ENCODE results near the gene MSMO1. TPM values are rescaled to one million over a fixed set of nuclear protein-coding genes. Genes with fewer than 3 reads are reported as not detected.

MSMO1 gene
- total RNA-seq, 1 experiment from 2014 or later, result 53.9 TPM

- H3K4me3 ChIP-seq (ENCODE audit: low read depth in 2 of 2, low read length in 2 of 2), result no peak overlapping the region
- ATAC-seq (no peak), DNase-seq (ENCODE audit: low read depth, low spot score) (no peak)
- TSS peak; percentile 35 for BruUV-seq (replicated peaks)
- in situ Hi-C loops (cut with HindIII; ENCODE audit: low pct_unique_long_range_greater_than_20kb, low sequenced_read_pairs) (no loop called here), intact Hi-C loops (cut with micrococcal nuclease; ENCODE audit: unreplicated experiment) (no loop called here)
- no peaks in the 10 kb centered on the region for H3K9me3 ChIP-seq (ENCODE audit: control insufficient read depth, insufficient read depth, low read depth, low read length)
- POLR2A ChIA-PET, result no interaction called here
- H3K4me1 ChIP-seq (ENCODE audit: control insufficient read depth, insufficient read depth, low read length), result no peaks in the 10 kb centered on the region
- no peak overlapping the region for H3K27ac ChIP-seq (ENCODE audit: low read length)
- H3K27me3 ChIP-seq (ENCODE audit: control insufficient read depth, insufficient read depth, low read length), result no peaks in the 10 kb centered on the region
- no peak for TF ChIP-seq SIN3A (IDR thresholded peaks at IDR 0.05; ENCODE audit: borderline replicate concordance, insufficient read depth, low read depth, low read length)
- TF ChIP-seq REST (IDR thresholded peaks at IDR 0.05; ENCODE audit: insufficient read depth in 1 of 2, low read depth in 2 of 2, low read length in 1 of 2), result no peak
- no peak for TF ChIP-seq POLR2AphosphoS5 (IDR thresholded peaks at IDR 0.05; ENCODE audit: low read depth, low read length)
- no peak for TF ChIP-seq TCF7L2 (IDR thresholded peaks at IDR 0.05; ENCODE audit: low read depth, low read length)
- no peak for TF ChIP-seq CTCF (IDR thresholded peaks at IDR 0.05)
- CTCF ChIA-PET, result no interaction called here
- H3K36me3 ChIP-seq (ENCODE audit: control insufficient read depth, insufficient read depth, low read length), result no peaks in the 10 kb centered on the region
Measured at GRCh38 chr4:165289423-165289785, 38.1 kb upstream of the MSMO1 start.

- POLR2A ChIA-PET, result interaction anchor here (0.7 kb wide), 1 partner anchor 32 kb away, joined by 5 read pairs; no protein-coding TSS in a partner anchor
- Histone ChIP-seq H3K27me3 (ENCODE audit: control insufficient read depth, insufficient read depth, low read length) (no peaks in the 10 kb centered on the region), H3K36me3 (ENCODE audit: control insufficient read depth, insufficient read depth, low read length) (no peaks in the 10 kb centered on the region), H3K4me3 (ENCODE audit: low read depth in 2 of 2, low read length in 2 of 2) (no peak overlapping the region), H3K4me1 (ENCODE audit: control insufficient read depth, insufficient read depth, low read length) (no peaks in the 10 kb centered on the region), H3K9me3 (ENCODE audit: control insufficient read depth, insufficient read depth, low read depth, low read length) (no peaks in the 10 kb centered on the region), H3K27ac (ENCODE audit: low read length) (no peak overlapping the region)
- intact Hi-C loops (cut with micrococcal nuclease; ENCODE audit: unreplicated experiment) (no loop called here), in situ Hi-C loops (cut with HindIII; ENCODE audit: low pct_unique_long_range_greater_than_20kb, low sequenced_read_pairs) (no loop called here)
- CTCF ChIA-PET, result no interaction called here
- no peak for DNase-seq (ENCODE audit: low read depth, low spot score)
- no TSS peak for BruUV-seq (replicated peaks)
- no peak for TF ChIP-seq SIN3A (IDR thresholded peaks at IDR 0.05; ENCODE audit: borderline replicate concordance, insufficient read depth, low read depth, low read length)
- no peak for TF ChIP-seq POLR2AphosphoS5 (IDR thresholded peaks at IDR 0.05; ENCODE audit: low read depth, low read length)
- no peak for TF ChIP-seq TCF7L2 (IDR thresholded peaks at IDR 0.05; ENCODE audit: low read depth, low read length)
- TF ChIP-seq CTCF (IDR thresholded peaks at IDR 0.05), result no peak
- TF ChIP-seq REST (IDR thresholded peaks at IDR 0.05; ENCODE audit: insufficient read depth in 1 of 2, low read depth in 2 of 2, low read length in 1 of 2), result no peak
- no peak for ATAC-seq
Measured at GRCh38 chr4:165293061-165293460, 34.4 kb upstream of the MSMO1 start.
